IMR-90 (cell line): ENCODE results near the gene HPCAL4. TPM values are rescaled to one million over a fixed set of nuclear protein-coding genes. Genes with fewer than 3 reads are reported as not detected.

ENCODE experiments used
- ATAC-seq: fragments of 200-7000 bp; cut with Tn5 transposase; 2 replicates; pipeline ENCODE4 v1.9.1; 2020; ENCODE audit warnings: low read depth, mild to moderate bottlenecking, moderate library complexity
- BruUV-seq: library from RNA; stranded (reverse); fragments of 400-500 nt; replicated peaks from 2 replicates; lab custom pipeline; 2021; lab: Mats Ljungman, UMichigan
- CTCF ChIA-PET: fragments of 300-600 bp; formaldehyde crosslinking; extraction: SDS; loops from one replicate; lab custom pipeline; 2021; ENCODE audit warnings: antibody characterized with exemption; lab: Yijun Ruan, JAX
- POLR2A ChIA-PET: fragments of 300-600 bp; sonication (Branson Sonifier 250); formaldehyde crosslinking; loops from one replicate; lab custom pipeline; 2022; ENCODE audit warnings: antibody characterized with exemption; ENCODE audit not compliant: unreplicated experiment; lab: Charles Lee
- DNase-seq: peaks from one replicate; pipeline ENCODE4 v3.0.0; 2013
- H2AFZ ChIP-seq: replicated peaks from 2 replicates; pipeline ENCODE3; 2013; ENCODE audit warnings: low read length, mild to moderate bottlenecking; ENCODE audit not compliant: poor library complexity
- H2AK5ac ChIP-seq: 2 replicates; pipeline ENCODE4 v1.6.1; 2013; ENCODE audit warnings: low read depth, low read length, inconsistent platforms
- H2AK9ac ChIP-seq: replicated peaks from 2 replicates; pipeline ENCODE3; 2013; ENCODE audit warnings: mild to moderate bottlenecking, low read depth, low read length, moderate library complexity; ENCODE audit not compliant: poor library complexity
- H2BK120ac ChIP-seq: 2 replicates; pipeline ENCODE4 v1.6.1; 2013; ENCODE audit warnings: low read depth, low read length, inconsistent platforms
- H2BK15ac ChIP-seq: 3 replicates; pipeline ENCODE4 v1.6.1; 2013; ENCODE audit warnings: low read depth, low read length, inconsistent platforms
- H2BK20ac ChIP-seq: 2 replicates; pipeline ENCODE4 v1.6.1; 2013; ENCODE audit warnings: low read depth, mild to moderate bottlenecking, inconsistent platforms, low read length, moderate library complexity
- H2BK5ac ChIP-seq: 2 replicates; pipeline ENCODE4 v1.6.1; 2013; ENCODE audit warnings: mild to moderate bottlenecking, low read depth, low read length, inconsistent platforms; ENCODE audit not compliant: poor library complexity, severe bottlenecking
- H3K14ac ChIP-seq: replicated peaks from 2 replicates; pipeline ENCODE4 v1.6.1; 2013; ENCODE audit warnings: low read depth, low read length, inconsistent platforms
- H3K18ac ChIP-seq: 2 replicates; pipeline ENCODE4 v1.6.1; 2013; ENCODE audit warnings: low read depth, low read length, control low read depth
- H3K23ac ChIP-seq: 2 replicates; pipeline ENCODE4 v1.6.1; 2013; ENCODE audit warnings: low read depth, low read length, inconsistent platforms
- H3K27ac ChIP-seq: 2 replicates; pipeline ENCODE4 v1.5.1; 2013; ENCODE audit warnings: mild to moderate bottlenecking, control low read depth, low read length; ENCODE audit not compliant: insufficient read depth
- H3K27me3 ChIP-seq: 2 replicates; pipeline ENCODE4 v1.6.1; 2013; ENCODE audit warnings: low read length; ENCODE audit not compliant: control insufficient read depth, insufficient read depth
- H3K36me3 ChIP-seq: 2 replicates; pipeline ENCODE4 v1.6.1; 2013; ENCODE audit warnings: low read length, mixed read lengths; ENCODE audit not compliant: control insufficient read depth, insufficient read depth
- H3K4ac ChIP-seq: 2 replicates; pipeline ENCODE4 v1.6.1; 2013; ENCODE audit warnings: low read depth, low read length, inconsistent platforms
- H3K4me1 ChIP-seq: 2 replicates; pipeline ENCODE4 v1.6.1; 2013; ENCODE audit warnings: low read length, mixed read lengths; ENCODE audit not compliant: control insufficient read depth, insufficient read depth
- H3K4me2 ChIP-seq: 2 replicates; pipeline ENCODE4 v1.6.1; 2013; ENCODE audit warnings: low read depth, mild to moderate bottlenecking, control low read depth, low read length, moderate library complexity
- H3K4me3 ChIP-seq: 2 replicates; pipeline ENCODE4 v1.5.1; 2013; ENCODE audit warnings: low read depth, mild to moderate bottlenecking, control low read depth, low read length, moderate library complexity; ENCODE audit not compliant: insufficient read depth
- H3K56ac ChIP-seq: 2 replicates; pipeline ENCODE4 v1.6.1; 2013; ENCODE audit warnings: low read length, inconsistent platforms; ENCODE audit not compliant: insufficient read depth; ENCODE audit errors: extremely low read depth
- H3K79me1 ChIP-seq, 2 experiments: 2 replicates each; pipeline ENCODE4 v1.6.1; 2013; ENCODE audit warnings: low read length in 2 of 2, inconsistent platforms in 1 of 2, low read depth in 1 of 2
- H3K9ac ChIP-seq: 2 replicates; pipeline ENCODE4 v1.6.1; 2013; ENCODE audit warnings: low read depth, low read length, control low read depth
- H3K9me1 ChIP-seq: 2 replicates; pipeline ENCODE4 v1.6.1; 2013; ENCODE audit warnings: low read length, inconsistent platforms; ENCODE audit not compliant: insufficient read depth
- H3K9me3 ChIP-seq: 2 replicates; pipeline ENCODE4 v1.6.1; 2013; ENCODE audit warnings: low read length; ENCODE audit not compliant: control insufficient read depth, insufficient read depth
- H4K20me1 ChIP-seq: 2 replicates; pipeline ENCODE4 v1.6.1; 2013; ENCODE audit warnings: low read length, inconsistent platforms; ENCODE audit not compliant: insufficient read depth
- H4K5ac ChIP-seq: 2 replicates; pipeline ENCODE4 v1.6.1; 2013; ENCODE audit warnings: mild to moderate bottlenecking, low read depth, low read length, control low read depth
- H4K8ac ChIP-seq, 2 experiments: 2 replicates each; pipeline ENCODE4 v1.6.1; 2013; ENCODE audit warnings: low read depth in 2 of 2, low read length in 2 of 2, control low read depth in 1 of 2, inconsistent platforms in 1 of 2
- H4K91ac ChIP-seq: 2 replicates; pipeline ENCODE4 v1.6.1; 2013; ENCODE audit warnings: low read depth, low read length, inconsistent platforms; ENCODE audit not compliant: insufficient read depth
- BHLHE40 ChIP-seq: fragments of 150-350 bp; IDR thresholded peaks from 2 replicates; pipeline ENCODE4 v1.6.1; 2016; ENCODE audit warnings: mild to moderate bottlenecking, low read depth, low read length
- CEBPB ChIP-seq: IDR thresholded peaks from 2 replicates; pipeline ENCODE4 v1.6.1; 2012; ENCODE audit warnings: low read depth, low read length, improper control_type of control experiment
- CHD1 ChIP-seq: IDR thresholded peaks from 2 replicates; pipeline ENCODE4 v1.6.1; 2012; ENCODE audit warnings: low read depth, low read length, improper control_type of control experiment
- CTCF ChIP-seq: conservative IDR thresholded peaks from 2 replicates; pipeline ENCODE4 v1.5.1; 2012; ENCODE audit warnings: mild to moderate bottlenecking, low read depth, low read length, improper control_type of control experiment
- FOS ChIP-seq: fragments of 150-350 bp; IDR thresholded peaks from 2 replicates; pipeline ENCODE4 v1.6.1; 2016; ENCODE audit warnings: low read depth, low read length
- MAFK ChIP-seq: IDR thresholded peaks from 2 replicates; pipeline ENCODE4 v1.6.1; 2012; ENCODE audit warnings: low read depth, low read length, improper control_type of control experiment
- MAZ ChIP-seq: IDR thresholded peaks from 2 replicates; pipeline ENCODE4 v1.6.1; 2012; ENCODE audit warnings: low read depth, mild to moderate bottlenecking, low read length, improper control_type of control experiment, moderate library complexity, borderline replicate concordance
- MXI1 ChIP-seq: IDR thresholded peaks from 2 replicates; pipeline ENCODE4 v1.6.1; 2012; ENCODE audit warnings: low read depth, mild to moderate bottlenecking, low read length, moderate library complexity, borderline replicate concordance
- NFE2L2 ChIP-seq: fragments of 150-350 bp; IDR thresholded peaks from 2 replicates; pipeline ENCODE4 v1.6.1; 2016; ENCODE audit warnings: low read depth, mild to moderate bottlenecking, low read length
- POLR2A ChIP-seq: IDR thresholded peaks from 2 replicates; pipeline ENCODE4 v1.6.1; 2012; ENCODE audit warnings: mild to moderate bottlenecking, low read depth, low read length
- RAD21 ChIP-seq: IDR thresholded peaks from 2 replicates; pipeline ENCODE4 v1.6.1; 2012; ENCODE audit warnings: low read length, improper control_type of control experiment
- RCOR1 ChIP-seq: IDR thresholded peaks from 2 replicates; pipeline ENCODE4 v1.6.1; 2012; ENCODE audit warnings: mild to moderate bottlenecking, low read length, improper control_type of control experiment; ENCODE audit not compliant: insufficient replicate concordance
- RFX5 ChIP-seq: IDR thresholded peaks from 2 replicates; pipeline ENCODE4 v1.8.0; 2012; ENCODE audit warnings: low read depth, mild to moderate bottlenecking, low read length, moderate library complexity
- SMC3 ChIP-seq: fragments of 150-350 bp; IDR thresholded peaks from 2 replicates; pipeline ENCODE4 v1.6.1; 2016; ENCODE audit warnings: low read depth, mild to moderate bottlenecking, antibody characterized with exemption, low read length, moderate library complexity
- USF2 ChIP-seq: fragments of 150-350 bp; IDR thresholded peaks from 2 replicates; pipeline ENCODE4 v1.6.1; 2017; ENCODE audit warnings: mild to moderate bottlenecking, antibody characterized with exemption, low read length, low read depth
- WGBS, 2 experiments: methylation state at CpG; one replicate each; pipeline versions ENCODE4 v1.1.5 to v1.1.7; 2013; ENCODE audit warnings: missing lambda C conversion rate in 2 of 2; ENCODE audit not compliant: insufficient read length in 1 of 2; ENCODE audit errors: extremely low coverage in 2 of 2; 5-methylcytosine and 5-hydroxymethylcytosine counted together
- dilution Hi-C: fragments of 300-500 bp; cut with HindIII; formaldehyde crosslinking; loops from one replicate; pipeline ENCODE4 v1.14.3; 2018; ENCODE audit warnings: low sequenced_read_pairs; ENCODE audit not compliant: unreplicated experiment
- in situ Hi-C: fragments of 300-500 bp; cut with MboI; formaldehyde crosslinking; loops from 3 replicates; pipeline ENCODE4 v1.14.3; 2019; ENCODE audit warnings: low sequenced_read_pairs, inconsistent platforms, mixed read lengths
- intact Hi-C: fragments of 100-400 bp; cut with micrococcal nuclease; formaldehyde crosslinking; loops from 2 replicates; pipeline ENCODE4 v1.10.0; 2022
- polyA plus RNA-seq, 3 experiments: library from polyadenylated mRNA; depleted of rRNA; stranded (reverse); fragments of >200 nt; gene quantifications; 2 replicates each; pipeline ENCODE4 v1.2.3, GENCODE V29; 2012; ENCODE audit warnings: low replicate concordance in 1 of 3
- total RNA-seq: library from RNA; depleted of rRNA; stranded (reverse); fragments of >200 nt; gene quantifications from 2 replicates; pipeline ENCODE4 v1.2.3, GENCODE V29; 2012
- TF ChIP-seq, protein P1 (sequence below): fragments of 150-350 bp; IDR thresholded peaks from 2 replicates; pipeline ENCODE4 v1.6.1; 2016; ENCODE audit warnings: low read depth, mild to moderate bottlenecking, low read length, moderate library complexity, borderline replicate concordance

HPCAL4 gene
- total and polyA plus RNA-seq, 2 of the 4 experiments (the other 2 are of a cell fraction), result 0.02 TPM; not detected in 1

GRCh38 chr1:39700348-39700747, 9.1 kb upstream of the HPCAL4 start:
- H4K8ac ChIP-seq, result no peak overlapping the region
- H3K4me3 ChIP-seq, result no peak overlapping the region
- no peak overlapping the region for H3K9ac ChIP-seq
- TF ChIP-seq, protein P1, sequence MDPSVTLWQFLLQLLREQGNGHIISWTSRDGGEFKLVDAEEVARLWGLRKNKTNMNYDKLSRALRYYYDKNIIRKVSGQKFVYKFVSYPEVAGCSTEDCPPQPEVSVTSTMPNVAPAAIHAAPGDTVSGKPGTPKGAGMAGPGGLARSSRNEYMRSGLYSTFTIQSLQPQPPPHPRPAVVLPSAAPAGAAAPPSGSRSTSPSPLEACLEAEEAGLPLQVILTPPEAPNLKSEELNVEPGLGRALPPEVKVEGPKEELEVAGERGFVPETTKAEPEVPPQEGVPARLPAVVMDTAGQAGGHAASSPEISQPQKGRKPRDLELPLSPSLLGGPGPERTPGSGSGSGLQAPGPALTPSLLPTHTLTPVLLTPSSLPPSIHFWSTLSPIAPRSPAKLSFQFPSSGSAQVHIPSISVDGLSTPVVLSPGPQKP, result no peak
- TF ChIP-seq RCOR1, result no peak
- no peak for TF ChIP-seq CEBPB
- no peak for TF ChIP-seq SMC3
- no peak for TF ChIP-seq MXI1
- TF ChIP-seq FOS, result no peak
- TF ChIP-seq POLR2A, result no peak
- no peak for TF ChIP-seq USF2
- no peak for TF ChIP-seq MAFK
- no peak for TF ChIP-seq NFE2L2
- TF ChIP-seq RFX5, result no peak
- TF ChIP-seq CTCF, result no peak
- TF ChIP-seq MAZ, result no peak
- TF ChIP-seq CHD1, result no peak
- no peak for TF ChIP-seq RAD21
- TF ChIP-seq BHLHE40, result no peak
- dilution Hi-C loops, result no loop called here
- H2BK20ac ChIP-seq, result no peak overlapping the region
- intact Hi-C loops, result no loop called here
- H2BK15ac ChIP-seq, result no peak overlapping the region
- in situ Hi-C loops, result no loop called here
- no peak overlapping the region for H3K18ac ChIP-seq
- POLR2A ChIA-PET, result no interaction called here
- no peaks in the 10 kb centered on the region for H4K20me1 ChIP-seq
- peaks cover 4% of the 10 kb centered on the region for H3K9me3 ChIP-seq
- H3K4me1 ChIP-seq, result peaks cover 2% of the 10 kb centered on the region; the same call in 1 of the 2 replicates
- H3K27me3 ChIP-seq, result peaks cover 70% of the 10 kb centered on the region
- ATAC-seq (no peak), DNase-seq (no peak)
- H3K36me3 ChIP-seq, result no peaks in the 10 kb centered on the region
- H3K9me1 ChIP-seq, result no peaks in the 10 kb centered on the region
- H2AK9ac ChIP-seq, result no peak overlapping the region
- H3K56ac ChIP-seq, result no peak overlapping the region
- no CpG with 5 or more reads among the region's 3 CpGs for WGBS, 2 experiments
- no TSS peak for BruUV-seq
- H3K4me2 ChIP-seq, result no peak overlapping the region
- no peak overlapping the region for H3K14ac ChIP-seq
- H4K5ac ChIP-seq, result no peak overlapping the region
- H2AK5ac ChIP-seq, result no peak overlapping the region
- H3K79me1 ChIP-seq, result no peaks in the 10 kb centered on the region
- H2BK5ac ChIP-seq, result no peak overlapping the region
- no peak overlapping the region for H3K27ac ChIP-seq
- no peak overlapping the region for H4K91ac ChIP-seq
- no peak overlapping the region for H3K4ac ChIP-seq
- CTCF ChIA-PET, result no interaction called here
- no peak overlapping the region for H2AFZ ChIP-seq
- H3K23ac ChIP-seq, result no peak overlapping the region
- H2BK120ac ChIP-seq, result no peak overlapping the region
